Stimulated activated memory B cell treated with anti-CD40 and anti-IgM and Interleukin-4, amounts not matched to agents 10 μg/mL and 1 μg/mL and 100 μg/mL, for 72 hours (primary cell): Measurements from ENCODE around the gene ATN1.
A peak's percentile ranks its signal among the peaks of the same experiment; 100 is the strongest.
"Not testable (repeated sequence)": the region's sequence is repeated elsewhere in the genome, so short reads cannot be mapped to it uniquely, and the experiment has no call there.

Source experiments
- ATAC-seq: fragments of 150-1000 bp; cut with Tn5 transposase; 2 replicates; pipeline ENCODE4 v1.10.0; 2021
- H3K27ac Mint-ChIP-seq: one replicate; pipeline ENCODE4 v1.8.0; 2022; ENCODE audit warnings: mild to moderate bottlenecking, mixed read lengths
- H3K27me3 Mint-ChIP-seq: one replicate; pipeline ENCODE4 v1.8.0; 2022; ENCODE audit warnings: mixed read lengths
- H3K36me3 Mint-ChIP-seq: one replicate; pipeline ENCODE4 v1.8.0; 2022; ENCODE audit warnings: mixed read lengths
- H3K4me1 Mint-ChIP-seq: one replicate; pipeline ENCODE4 v1.8.0; 2022; ENCODE audit warnings: mixed read lengths
- H3K4me3 Mint-ChIP-seq: one replicate; pipeline ENCODE4 v1.8.0; 2022; ENCODE audit warnings: mild to moderate bottlenecking, moderate library complexity, mixed read lengths
- H3K9me3 Mint-ChIP-seq: one replicate; pipeline ENCODE4 v1.8.0; 2022; ENCODE audit warnings: mixed read lengths

ATN1 gene

DNA sequence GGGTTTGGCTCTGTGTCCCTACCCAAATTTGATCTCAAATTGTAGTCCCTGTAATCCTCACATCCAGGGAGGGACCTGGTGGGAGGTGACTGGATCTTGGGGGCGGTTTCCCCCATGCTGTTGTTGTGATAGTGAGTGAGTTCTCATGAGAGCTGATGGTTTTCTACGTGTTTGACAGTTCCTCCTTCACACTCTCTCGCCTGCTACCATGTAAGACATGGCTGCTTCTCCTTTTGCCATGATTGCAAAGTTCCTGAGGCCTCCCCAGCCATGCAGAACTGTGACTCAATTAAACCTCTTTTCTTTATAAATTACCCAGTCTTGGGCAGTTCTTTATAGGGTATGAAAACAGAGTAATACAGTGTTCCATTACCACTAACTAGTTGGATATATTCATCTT is 33.4 kb upstream of the ATN1 start:
- no peaks in the 10 kb centered on the region for H3K36me3 Mint-ChIP-seq
- no peaks in the 10 kb centered on the region for H3K27me3 Mint-ChIP-seq
- no peaks in the 10 kb centered on the region for H3K9me3 Mint-ChIP-seq
- H3K4me1 Mint-ChIP-seq = peaks cover 17% of the 10 kb centered on the region
- H3K27ac Mint-ChIP-seq = no peak overlapping the region
- no peak for ATAC-seq
- H3K4me3 Mint-ChIP-seq = no peak overlapping the region

- H3K27me3 Mint-ChIP-seq = no peaks in the 10 kb centered on the region
- no peak overlapping the region for H3K4me3 Mint-ChIP-seq
- H3K4me1 Mint-ChIP-seq = peaks cover 7% of the 10 kb centered on the region
- H3K9me3 Mint-ChIP-seq = no peaks in the 10 kb centered on the region
- no peak for ATAC-seq
- H3K27ac Mint-ChIP-seq = no peak overlapping the region
- H3K36me3 Mint-ChIP-seq = no peaks in the 10 kb centered on the region
These were observed 30.8 kb upstream of the ATN1 start for GRCh38 chr12:6896846-6897435.

DNA sequence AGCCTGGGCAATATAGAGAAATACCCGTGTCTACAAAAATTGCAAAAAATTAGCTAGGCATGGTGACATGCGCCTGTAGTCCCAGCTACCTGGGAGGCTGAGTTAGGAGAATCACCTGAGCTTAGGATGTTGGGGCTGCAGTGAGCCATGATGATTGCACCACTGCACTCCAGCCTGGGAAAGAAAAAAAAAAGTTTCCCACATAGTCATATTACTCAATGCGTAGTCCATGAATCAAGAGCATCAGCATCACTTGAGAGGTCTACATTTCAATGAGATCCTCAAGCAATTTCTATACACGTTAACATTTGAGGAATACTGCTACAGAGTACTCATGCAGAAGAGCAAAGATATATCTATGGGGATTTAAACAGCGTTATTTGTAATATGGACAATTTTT is 28.3 kb upstream of the ATN1 start:
- no peak for ATAC-seq
- Mint-ChIP-seq H3K4me1 (peaks cover 7% of the 10 kb centered on the region), H3K36me3 (no peaks in the 10 kb centered on the region)

GRCh38 chr12:6899837-6900519 is 27.8 kb upstream of the ATN1 start:
- Mint-ChIP-seq H3K9me3 (no peaks in the 10 kb centered on the region), H3K4me1 (peaks cover 7% of the 10 kb centered on the region), H3K27me3 (no peaks in the 10 kb centered on the region), H3K36me3 (no peaks in the 10 kb centered on the region), H3K27ac (no peak overlapping the region), H3K4me3 (no peak overlapping the region)
- ATAC-seq = no peak

More for the DNA sequence above, 28.3 kb upstream of the ATN1 start:
- H3K4me3 Mint-ChIP-seq = no peak overlapping the region
- H3K27ac Mint-ChIP-seq = no peak overlapping the region
- no peaks in the 10 kb centered on the region for H3K9me3 Mint-ChIP-seq
- no peaks in the 10 kb centered on the region for H3K27me3 Mint-ChIP-seq

DNA sequence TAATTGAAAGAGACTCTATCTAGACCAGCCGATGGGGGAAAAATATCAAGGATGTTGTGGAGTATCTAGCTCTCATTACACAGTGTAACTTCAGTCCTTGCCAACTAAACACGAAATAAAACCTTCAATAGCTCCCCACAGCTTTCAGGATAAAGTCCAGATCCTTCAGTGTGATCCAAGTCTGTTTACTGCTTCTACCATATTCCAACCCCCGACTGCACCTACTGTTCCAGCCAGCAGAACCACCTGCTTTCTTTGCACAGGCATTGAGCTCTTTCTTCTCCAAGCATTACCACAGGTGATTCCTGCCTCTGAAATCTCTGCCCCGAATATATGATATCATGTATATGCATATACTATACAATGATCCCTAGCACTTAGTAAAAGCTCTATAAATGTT is 25.3 kb upstream of the ATN1 start:
- Mint-ChIP-seq H3K27ac (no peak overlapping the region), H3K4me3 (no peak overlapping the region), H3K4me1 (peaks cover 7% of the 10 kb centered on the region), H3K9me3 (no peaks in the 10 kb centered on the region), H3K36me3 (no peaks in the 10 kb centered on the region), H3K27me3 (no peaks in the 10 kb centered on the region)
- ATAC-seq = no peak

GRCh38 chr12:6903722-6904121 is 24.0 kb upstream of the ATN1 start:
- Mint-ChIP-seq H3K36me3 (no peaks in the 10 kb centered on the region), H3K27ac (no peak overlapping the region)
- ATAC-seq = no peak

GRCh38 chr12:6904280-6905276 is 23.2 kb upstream of the ATN1 start, which contains the start of gene LRRC23:
LRRC23 (plus strand) TSS chr12:6904822; CDS start chr12:6905634, 812 bp downstream.
- ATAC-seq = peak; percentile 99
- H3K9me3 Mint-ChIP-seq = no peaks in the 10 kb centered on the region
- no peaks in the 10 kb centered on the region for H3K27me3 Mint-ChIP-seq
- no peak within 1 kb of the TSS for H3K27ac Mint-ChIP-seq
- peaks cover 3% of the 10 kb centered on the region for H3K4me1 Mint-ChIP-seq
- H3K4me3 Mint-ChIP-seq = no peak within 1 kb of the TSS
- H3K36me3 Mint-ChIP-seq = no peaks in the 10 kb centered on the region

More at GRCh38 chr12:6903722-6904121, 24.0 kb upstream of the ATN1 start:
- peaks cover 7% of the 10 kb centered on the region for H3K4me1 Mint-ChIP-seq
- no peak overlapping the region for H3K4me3 Mint-ChIP-seq
- H3K9me3 Mint-ChIP-seq = no peaks in the 10 kb centered on the region
- H3K27me3 Mint-ChIP-seq = no peaks in the 10 kb centered on the region

- no peak overlapping the region for H3K4me3 Mint-ChIP-seq
- H3K9me3 Mint-ChIP-seq = no peaks in the 10 kb centered on the region
- ATAC-seq = no peak
- H3K27me3 Mint-ChIP-seq = no peaks in the 10 kb centered on the region
- no peak overlapping the region for H3K27ac Mint-ChIP-seq
- H3K4me1 Mint-ChIP-seq = no peaks in the 10 kb centered on the region
- no peaks in the 10 kb centered on the region for H3K36me3 Mint-ChIP-seq
These were observed 22.2 kb upstream of the ATN1 start for GRCh38 chr12:6905414-6906040.

GRCh38 chr12:6908141-6908540 is 19.6 kb upstream of the ATN1 start:
- not testable (repeated sequence) for H3K27ac Mint-ChIP-seq, H3K36me3 Mint-ChIP-seq, H3K27me3 Mint-ChIP-seq, ATAC-seq, H3K4me3 Mint-ChIP-seq, H3K4me1 Mint-ChIP-seq, H3K9me3 Mint-ChIP-seq

DNA sequence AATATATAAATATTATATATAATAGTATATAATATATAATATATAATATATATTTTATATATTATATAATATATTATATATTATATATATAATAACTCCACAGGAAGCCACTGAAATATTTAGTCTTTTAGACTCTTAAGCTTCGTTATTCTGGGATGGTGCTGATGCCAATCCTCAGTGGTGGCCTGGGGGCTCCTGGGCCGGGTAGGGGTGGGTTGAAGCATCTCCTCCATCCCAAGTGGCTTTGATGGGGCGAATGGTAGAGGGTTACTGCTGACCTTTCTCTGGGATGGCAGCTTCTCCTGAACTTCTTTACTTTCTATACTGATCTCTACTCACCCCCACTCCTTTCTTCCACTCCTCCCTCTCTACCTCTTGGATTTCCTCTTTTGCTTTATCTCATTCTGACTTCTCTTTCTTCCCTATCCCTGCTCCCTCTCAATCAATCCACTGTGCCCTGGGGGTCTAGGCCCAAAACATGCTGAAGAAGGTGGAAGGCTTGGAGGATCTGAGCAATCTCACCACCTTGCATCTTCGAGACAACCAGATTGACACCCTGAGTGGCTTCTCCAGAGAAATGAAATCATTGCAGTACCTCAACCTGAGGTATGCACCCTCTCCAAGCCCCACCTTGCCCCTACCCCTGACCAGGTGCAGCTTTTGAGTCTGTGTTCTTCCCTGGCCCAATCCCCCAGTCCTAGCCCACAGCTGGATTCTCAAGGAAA is 18.2 kb upstream of the ATN1 start:
- H3K36me3 Mint-ChIP-seq = no peaks in the 10 kb centered on the region
- no peaks in the 10 kb centered on the region for H3K9me3 Mint-ChIP-seq
- no peak overlapping the region for H3K4me3 Mint-ChIP-seq
- H3K4me1 Mint-ChIP-seq = peaks cover 9% of the 10 kb centered on the region
- no peak for ATAC-seq
- H3K27ac Mint-ChIP-seq = no peak overlapping the region
- H3K27me3 Mint-ChIP-seq = no peaks in the 10 kb centered on the region

DNA sequence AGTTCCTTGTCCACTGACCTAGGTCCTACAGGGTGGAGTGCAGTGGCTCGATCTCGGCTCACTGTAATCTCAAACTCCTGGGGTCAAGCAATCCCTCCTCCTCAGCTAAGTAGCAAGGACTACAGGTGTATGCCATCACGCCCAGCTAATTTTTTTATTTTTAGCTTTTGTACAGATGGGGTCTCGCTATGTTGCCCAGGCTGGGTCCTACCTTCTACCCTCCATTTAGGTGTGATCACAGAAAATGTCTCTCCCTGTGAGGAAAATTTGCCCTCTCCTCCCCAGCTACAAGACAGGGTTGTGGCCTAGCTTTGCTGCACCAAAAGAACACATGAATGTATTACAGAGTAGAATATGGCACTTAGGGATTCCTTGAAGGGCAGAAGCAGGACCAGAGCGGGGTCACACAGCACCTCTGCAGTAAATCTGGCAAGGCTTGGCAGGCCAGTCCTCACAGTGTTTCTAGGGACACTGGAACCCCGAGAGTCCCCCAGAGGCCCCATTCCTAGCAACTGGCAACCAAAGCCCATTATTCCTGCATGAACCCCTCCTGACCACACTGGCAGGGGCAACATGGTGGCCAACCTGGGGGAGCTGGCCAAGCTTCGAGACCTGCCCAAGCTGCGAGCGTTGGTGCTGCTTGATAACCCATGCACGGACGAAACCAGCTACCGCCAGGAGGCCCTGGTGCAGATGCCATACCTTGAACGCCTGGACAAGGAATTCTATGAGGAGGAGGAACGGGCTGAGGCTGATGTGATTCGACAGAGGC is 15.4 kb upstream of the ATN1 start:
- H3K27ac Mint-ChIP-seq = peak overlapping the region; percentile 91
- no peaks in the 10 kb centered on the region for H3K27me3 Mint-ChIP-seq
- peaks cover 10% of the 10 kb centered on the region for H3K36me3 Mint-ChIP-seq
- peak overlapping the region; percentile 7 for H3K4me3 Mint-ChIP-seq
- no peaks in the 10 kb centered on the region for H3K9me3 Mint-ChIP-seq
- no peak for ATAC-seq
- peaks cover 26% of the 10 kb centered on the region for H3K4me1 Mint-ChIP-seq

DNA sequence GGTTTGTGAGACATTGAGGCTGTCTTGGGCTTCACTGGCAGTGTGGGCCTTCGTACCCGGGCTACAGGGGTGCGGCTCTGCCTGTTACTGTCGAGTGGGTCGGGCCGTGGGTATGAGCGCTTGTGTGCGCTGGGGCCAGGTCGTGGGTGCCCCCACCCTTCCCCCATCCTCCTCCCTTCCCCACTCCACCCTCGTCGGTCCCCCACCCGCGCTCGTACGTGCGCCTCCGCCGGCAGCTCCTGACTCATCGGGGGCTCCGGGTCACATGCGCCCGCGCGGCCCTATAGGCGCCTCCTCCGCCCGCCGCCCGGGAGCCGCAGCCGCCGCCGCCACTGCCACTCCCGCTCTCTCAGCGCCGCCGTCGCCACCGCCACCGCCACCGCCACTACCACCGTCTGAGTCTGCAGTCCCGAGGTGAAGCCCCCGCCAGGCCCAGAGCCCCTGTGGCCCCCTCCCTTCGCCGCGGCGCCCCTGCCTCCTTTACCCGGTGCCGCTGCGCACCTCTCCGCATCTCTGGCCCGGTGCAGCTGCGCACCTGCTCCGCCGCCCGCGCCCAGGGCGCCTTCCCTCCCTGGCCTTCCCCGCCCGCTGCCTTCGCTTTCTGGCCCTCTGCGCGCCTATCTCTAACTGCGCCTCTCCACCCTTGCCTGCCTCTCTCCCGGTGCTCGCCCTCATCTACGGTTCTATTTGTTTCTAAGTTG is 13.4 kb upstream of the ATN1 start, which contains the start of gene ENO2:
TSS of gene ENO2 (plus strand) at position 335 of the 701 bp plus-strand sequence. CDS start 1,253 bp downstream, outside the sequence.
- H3K27ac Mint-ChIP-seq = peak within 1 kb of the TSS; percentile 91
- ATAC-seq = peak; percentile 92
- H3K4me1 Mint-ChIP-seq = peaks cover 28% of the 10 kb centered on the region
- H3K4me3 Mint-ChIP-seq = peak within 1 kb of the TSS; percentile 98
- H3K36me3 Mint-ChIP-seq = peaks cover 13% of the 10 kb centered on the region
- H3K27me3 Mint-ChIP-seq = no peaks in the 10 kb centered on the region
- no peaks in the 10 kb centered on the region for H3K9me3 Mint-ChIP-seq

DNA sequence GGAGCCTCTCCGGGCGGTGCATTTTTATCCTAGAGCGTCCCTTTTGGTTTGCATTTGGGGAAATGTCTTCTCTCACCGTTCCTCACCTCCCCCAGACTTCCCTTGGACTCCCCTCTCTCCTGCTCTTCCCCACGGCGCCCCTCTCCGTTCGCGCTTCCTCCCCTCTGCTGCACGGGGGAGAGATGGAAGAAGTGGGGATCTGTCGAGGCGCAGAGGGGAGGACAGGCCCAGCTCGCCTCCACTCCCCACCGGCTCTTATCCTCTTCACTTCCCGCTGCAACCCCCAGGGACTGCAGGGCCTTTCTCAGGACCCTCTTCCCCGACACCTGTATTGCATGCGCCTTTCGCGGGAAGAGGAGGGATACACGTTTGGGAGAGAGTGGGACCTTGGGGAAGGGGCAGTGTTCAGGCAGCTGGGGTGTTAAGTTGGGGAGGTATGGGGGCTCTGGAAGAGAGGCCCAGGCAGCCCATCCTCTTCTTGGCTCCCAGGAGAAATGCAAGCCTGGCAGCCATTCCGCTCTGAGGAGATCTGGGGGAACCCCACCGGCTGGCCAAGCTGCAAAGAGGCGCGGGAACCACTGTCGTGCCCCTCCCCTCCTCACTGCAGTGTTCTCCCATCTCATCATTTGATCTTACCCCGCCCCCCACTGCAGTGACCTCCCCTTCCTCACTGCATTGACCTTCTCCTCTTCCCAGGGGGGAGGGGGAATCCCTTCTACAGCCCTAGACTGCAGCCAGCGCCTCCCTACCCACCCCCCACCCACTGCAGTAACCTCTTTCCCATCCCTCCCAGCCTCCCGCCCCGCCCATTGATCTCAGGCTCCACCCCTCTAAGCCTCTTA is 12.6 kb upstream of the ATN1 start:
- Mint-ChIP-seq H3K27ac (peak overlapping the region; percentile 91), H3K4me3 (peak overlapping the region; percentile 98), H3K36me3 (peaks cover 20% of the 10 kb centered on the region), H3K27me3 (no peaks in the 10 kb centered on the region), H3K9me3 (no peaks in the 10 kb centered on the region), H3K4me1 (peaks cover 36% of the 10 kb centered on the region)
- ATAC-seq = peak; percentile 28
